ENCODE data around the gene SEC11C.

DNA sequence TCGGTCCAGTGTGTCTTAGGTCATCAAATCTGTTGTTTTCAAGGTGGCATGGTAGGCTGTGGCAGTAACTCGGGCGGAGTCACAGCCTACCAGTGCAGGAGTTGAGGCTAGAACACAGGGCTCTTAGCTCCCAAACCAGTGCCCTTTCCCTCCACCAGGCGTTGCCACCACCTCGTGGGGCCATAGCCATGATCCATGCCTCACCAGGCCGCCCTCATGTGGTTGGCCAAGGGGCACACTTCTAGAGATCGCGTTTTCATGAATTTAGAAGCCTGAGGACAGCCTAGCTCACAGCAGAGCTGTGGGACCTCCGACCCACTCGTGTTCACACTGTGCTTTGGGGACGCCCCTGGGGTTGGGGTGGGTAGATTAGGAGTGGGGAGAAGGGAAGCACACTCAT lies 10.6 kb downstream of the SEC11C start:
- TF ChIP-seq EZH2 (IDR thresholded peaks at IDR 0.05) (no peak), EZH2phosphoT487 (IDR thresholded peaks at IDR 0.05) (no peak)
- TF ChIP-seq, protein P1, sequence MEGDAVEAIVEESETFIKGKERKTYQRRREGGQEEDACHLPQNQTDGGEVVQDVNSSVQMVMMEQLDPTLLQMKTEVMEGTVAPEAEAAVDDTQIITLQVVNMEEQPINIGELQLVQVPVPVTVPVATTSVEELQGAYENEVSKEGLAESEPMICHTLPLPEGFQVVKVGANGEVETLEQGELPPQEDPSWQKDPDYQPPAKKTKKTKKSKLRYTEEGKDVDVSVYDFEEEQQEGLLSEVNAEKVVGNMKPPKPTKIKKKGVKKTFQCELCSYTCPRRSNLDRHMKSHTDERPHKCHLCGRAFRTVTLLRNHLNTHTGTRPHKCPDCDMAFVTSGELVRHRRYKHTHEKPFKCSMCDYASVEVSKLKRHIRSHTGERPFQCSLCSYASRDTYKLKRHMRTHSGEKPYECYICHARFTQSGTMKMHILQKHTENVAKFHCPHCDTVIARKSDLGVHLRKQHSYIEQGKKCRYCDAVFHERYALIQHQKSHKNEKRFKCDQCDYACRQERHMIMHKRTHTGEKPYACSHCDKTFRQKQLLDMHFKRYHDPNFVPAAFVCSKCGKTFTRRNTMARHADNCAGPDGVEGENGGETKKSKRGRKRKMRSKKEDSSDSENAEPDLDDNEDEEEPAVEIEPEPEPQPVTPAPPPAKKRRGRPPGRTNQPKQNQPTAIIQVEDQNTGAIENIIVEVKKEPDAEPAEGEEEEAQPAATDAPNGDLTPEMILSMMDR (IDR thresholded peaks at IDR 0.05), result no peak

Data from neural progenitor cell (in vitro differentiated cells).